Immature natural killer cell (primary cell): ENCODE results near the gene FNBP1. TPM values are rescaled to one million over a fixed set of nuclear protein-coding genes. Genes with fewer than 3 reads are reported as not detected.

ENCODE experiments used
- DNase-seq, 3 donors: peaks; one replicate each; pipeline ENCODE4 v3.0.0; 2022; ENCODE audit warnings: mixed read lengths in 1 of 3
- H3K27ac Mint-ChIP-seq, 6 donors: one replicate each; pipeline ENCODE4 v1.8.0; 2020; ENCODE audit warnings: mixed read lengths in 6 of 6, mild to moderate bottlenecking in 5 of 6, inconsistent platforms in 4 of 6, moderate library complexity in 3 of 6
- H3K27me3 Mint-ChIP-seq, 3 donors: one replicate each; pipeline ENCODE4 v1.8.0; 2020 to 2021; ENCODE audit warnings: low read depth in 3 of 3, mild to moderate bottlenecking in 3 of 3, mixed read lengths in 3 of 3, moderate library complexity in 3 of 3, inconsistent platforms in 1 of 3
- H3K36me3 Mint-ChIP-seq, 3 donors: one replicate each; pipeline ENCODE4 v1.8.0; 2020; ENCODE audit warnings: mixed read lengths in 3 of 3, inconsistent platforms in 2 of 3, mild to moderate bottlenecking in 2 of 3
- H3K4me1 Mint-ChIP-seq, 2 donors: one replicate each; pipeline ENCODE4 v1.8.0; 2020; ENCODE audit warnings: inconsistent platforms in 2 of 2, mild to moderate bottlenecking in 2 of 2, mixed read lengths in 2 of 2, moderate library complexity in 1 of 2
- H3K4me3 Mint-ChIP-seq, 5 donors: one replicate each; pipeline ENCODE4 v1.8.0; 2020; ENCODE audit warnings: mild to moderate bottlenecking in 5 of 5, mixed read lengths in 5 of 5, inconsistent platforms in 3 of 5, moderate library complexity in 3 of 5
- H3K9me3 Mint-ChIP-seq, 6 donors: one replicate each; pipeline ENCODE4 v1.8.0; 2020; ENCODE audit warnings: mild to moderate bottlenecking in 6 of 6, mixed read lengths in 6 of 6, inconsistent platforms in 4 of 6, moderate library complexity in 3 of 6
- polyA plus RNA-seq, 3 donors: library from polyadenylated mRNA; unstranded; fragments of 300-500 nt; fragmentation: Illumina TruSeq; gene quantifications; one replicate each; pipeline ENCODE4 v1.2.3, GENCODE V29; 2021

The FNBP1 gene
- polyA plus RNA-seq, 3 donors from 2014 or later: 113 to 136 (median 135) TPM

DNA sequence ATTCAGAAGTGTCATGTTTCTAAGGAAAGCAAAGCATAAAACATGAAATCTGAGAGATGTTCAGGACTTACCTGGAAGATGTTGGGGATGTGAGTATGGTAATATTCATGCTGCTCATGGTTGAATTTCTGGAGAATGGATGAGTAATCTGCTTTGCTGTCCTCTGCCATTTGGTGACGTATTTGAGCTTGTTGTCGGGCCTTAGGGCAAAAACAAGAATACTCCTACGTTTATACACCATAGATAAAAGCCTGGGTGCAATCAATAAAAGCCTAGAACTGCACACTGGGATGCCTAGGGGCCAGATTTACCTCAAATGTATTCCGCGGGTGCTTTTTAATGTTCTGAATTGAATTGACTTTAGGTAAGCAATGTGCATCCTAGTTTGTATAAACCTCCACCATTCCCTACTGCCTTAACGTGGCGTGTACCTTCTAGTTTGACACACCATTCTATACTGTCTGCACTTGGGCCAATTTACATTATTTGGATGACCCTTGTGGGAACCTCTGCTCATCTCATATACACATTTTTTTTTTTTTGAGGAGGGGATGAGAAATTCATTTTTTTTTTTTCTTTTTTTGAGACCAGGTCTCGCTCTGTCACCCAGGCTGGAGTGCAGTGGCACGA lies 113.4 kb downstream of the FNBP1 start:
- H3K27ac Mint-ChIP-seq: peak overlapping the region in 5 of 6 donors; percentile 1 to 80 (median 66)
- no peak for DNase-seq
- H3K9me3 Mint-ChIP-seq: no peaks in the 10 kb centered on the region
- H3K27me3 Mint-ChIP-seq: peaks cover 2 to 4% (median 3%) of the 10 kb centered on the region in 3 donors
- peaks cover 52% of the 10 kb centered on the region in 2 donors for H3K4me1 Mint-ChIP-seq
- peaks cover 0 to 21% (median 4%) of the 10 kb centered on the region in 3 donors for H3K36me3 Mint-ChIP-seq
- H3K4me3 Mint-ChIP-seq: no peak overlapping the region

DNA sequence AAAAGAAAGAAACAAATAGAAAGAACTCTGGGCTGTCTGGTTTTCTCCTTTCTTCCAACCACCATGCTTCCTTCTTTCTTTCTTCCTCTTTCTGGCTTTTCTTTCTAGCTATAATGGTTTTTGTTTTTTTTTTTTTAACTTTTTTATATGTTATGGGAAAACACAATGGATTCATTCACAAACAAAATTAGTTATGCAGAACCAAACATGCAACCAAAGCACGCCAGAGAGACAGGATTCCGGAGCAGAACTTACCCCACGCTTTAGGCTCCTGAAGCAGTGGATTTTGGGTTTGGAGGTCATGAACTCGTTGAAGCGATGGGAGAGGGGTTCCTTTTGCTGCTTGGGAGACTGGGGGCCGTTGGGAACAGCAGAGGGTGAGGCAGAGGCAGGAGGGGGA lies 119.4 kb downstream of the FNBP1 start:
- no peaks in the 10 kb centered on the region for H3K9me3 Mint-ChIP-seq
- DNase-seq: no peak
- H3K4me1 Mint-ChIP-seq: peaks cover 10 to 22% of the 10 kb centered on the region in 2 donors
- no peak overlapping the region for H3K4me3 Mint-ChIP-seq
- peaks cover under 1 to 31% (median 15%) of the 10 kb centered on the region in 3 donors for H3K36me3 Mint-ChIP-seq
- peak overlapping the region in 4 of 6 donors; percentile 24 to 65 (median 40) for H3K27ac Mint-ChIP-seq
- H3K27me3 Mint-ChIP-seq: peaks cover 0 to 8% (median 5%) of the 10 kb centered on the region in 3 donors

DNA sequence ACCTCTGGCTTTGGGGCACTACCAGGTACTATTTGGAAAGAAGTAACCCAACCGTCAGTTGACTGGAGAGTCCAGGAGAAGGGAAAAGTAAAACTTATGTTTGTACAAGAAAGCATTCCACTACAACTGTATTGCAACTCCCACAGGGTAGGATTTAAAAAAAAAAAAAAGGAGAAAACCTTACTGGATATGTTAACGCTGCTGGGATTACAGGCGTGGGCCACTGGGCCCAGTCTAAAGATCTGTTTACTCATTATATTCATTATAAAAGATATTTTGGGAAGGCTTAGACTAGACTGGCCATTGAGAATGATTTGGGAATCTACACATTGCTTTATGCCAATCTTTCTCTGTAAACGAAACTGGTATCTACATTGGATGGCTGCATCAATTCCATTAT lies 121.1 kb downstream of the FNBP1 start:
- Mint-ChIP-seq H3K27ac (peak overlapping the region in 1 of 6 donors; percentile 2), H3K4me1 (peaks cover 19 to 36% of the 10 kb centered on the region in 2 donors), H3K36me3 (peaks cover 5 to 23% (median 15%) of the 10 kb centered on the region in 3 donors), H3K9me3 (no peaks in the 10 kb centered on the region), H3K27me3 (peaks cover 0 to 8% (median 8%) of the 10 kb centered on the region in 3 donors), H3K4me3 (no peak overlapping the region)
- DNase-seq: no peak

DNA sequence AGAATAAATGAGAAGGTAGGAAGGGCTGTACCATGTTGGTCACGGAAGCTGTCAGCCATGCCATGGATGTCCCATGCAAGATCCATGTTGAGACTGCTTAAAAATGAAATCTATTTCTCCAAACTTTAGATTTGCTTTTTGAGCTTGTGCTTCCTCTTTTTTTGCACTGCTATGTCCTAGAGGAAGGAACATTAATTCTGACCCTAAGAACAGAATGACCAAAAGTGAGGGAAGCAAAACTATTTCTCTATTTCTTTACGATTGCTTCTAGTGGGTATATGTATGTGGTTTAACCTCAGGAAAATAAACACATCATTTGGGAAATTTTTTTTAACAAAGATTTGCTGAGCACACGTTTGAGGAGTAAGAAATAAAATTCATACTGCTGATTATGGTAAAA lies 123.1 kb downstream of the FNBP1 start:
- Mint-ChIP-seq H3K36me3 (peaks cover 5 to 18% (median 17%) of the 10 kb centered on the region in 3 donors), H3K27ac (peak overlapping the region; percentile 61 to 90 (median 80)), H3K27me3 (peaks cover 0 to 8% (median 8%) of the 10 kb centered on the region in 3 donors), H3K9me3 (no peaks in the 10 kb centered on the region), H3K4me3 (peak overlapping the region in 1 of 5 donors; percentile 18), H3K4me1 (peaks cover 22 to 42% of the 10 kb centered on the region in 2 donors)
- DNase-seq: no peak

DNA sequence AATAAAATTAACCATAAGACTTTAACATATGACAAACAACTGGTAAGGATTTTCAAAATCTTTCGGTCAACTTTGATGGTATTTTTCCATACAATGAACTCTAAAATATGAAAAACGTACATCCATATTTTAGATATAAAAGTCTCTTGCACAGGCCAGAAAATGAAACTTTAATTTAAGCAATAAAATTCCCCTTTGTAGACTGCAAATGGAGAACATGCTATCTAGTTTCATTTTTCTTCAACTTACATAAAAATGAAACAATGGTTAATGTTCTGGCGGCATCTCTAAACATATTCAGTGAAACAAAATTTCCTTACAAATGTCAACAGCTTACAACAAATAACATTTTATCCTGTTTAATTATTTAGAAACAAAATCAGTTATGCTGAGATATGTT lies 123.7 kb downstream of the FNBP1 start:
- peaks cover 5 to 17% (median 16%) of the 10 kb centered on the region in 3 donors for H3K36me3 Mint-ChIP-seq
- H3K27ac Mint-ChIP-seq: peak overlapping the region; percentile 61 to 90 (median 80)
- H3K4me3 Mint-ChIP-seq: peak overlapping the region in 1 of 5 donors; percentile 18
- H3K9me3 Mint-ChIP-seq: no peaks in the 10 kb centered on the region
- H3K27me3 Mint-ChIP-seq: peaks cover 0 to 8% (median 8%) of the 10 kb centered on the region in 3 donors
- DNase-seq: no peak
- peaks cover 22 to 42% of the 10 kb centered on the region in 2 donors for H3K4me1 Mint-ChIP-seq

DNA sequence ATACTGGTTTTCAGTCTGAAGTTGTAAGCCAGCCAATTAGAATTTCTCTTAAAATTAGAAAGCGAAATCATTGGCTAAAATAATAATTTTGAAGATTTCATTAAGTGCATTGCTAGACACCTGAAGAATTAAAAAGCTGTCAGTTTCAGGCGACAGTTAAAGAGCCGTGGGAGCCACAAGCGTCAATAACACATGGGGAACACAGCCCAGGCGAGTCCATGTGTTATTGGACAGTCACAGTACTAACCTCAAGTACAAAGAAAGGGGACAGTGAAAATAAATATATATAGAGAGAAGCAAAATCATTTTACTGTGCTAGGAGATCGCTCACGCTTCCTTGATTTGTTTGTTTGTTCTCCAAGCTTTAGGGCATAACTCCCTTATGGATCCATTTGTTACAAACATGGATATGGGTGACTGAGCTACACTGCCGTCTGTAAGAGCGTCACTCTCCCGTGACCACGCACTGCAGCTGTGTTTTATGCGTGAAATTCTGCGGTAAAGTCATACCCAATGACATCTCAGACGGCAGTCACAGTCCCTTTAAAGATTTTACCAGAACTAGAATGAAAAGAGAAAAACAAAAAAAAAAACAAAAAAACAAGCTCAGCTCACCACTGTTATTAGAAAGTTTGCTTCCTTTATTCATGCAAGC lies 124.6 kb downstream of the FNBP1 start:
- Mint-ChIP-seq H3K9me3 (no peaks in the 10 kb centered on the region), H3K27ac (peak overlapping the region in 5 of 6 donors; percentile 41 to 90 (median 84)), H3K4me3 (peak overlapping the region in 1 of 5 donors; percentile 14), H3K4me1 (peaks cover 22 to 42% of the 10 kb centered on the region in 2 donors), H3K36me3 (peaks cover 5 to 17% (median 11%) of the 10 kb centered on the region in 3 donors), H3K27me3 (peaks cover 0 to 8% (median 3%) of the 10 kb centered on the region in 3 donors)
- DNase-seq: no peak

DNA sequence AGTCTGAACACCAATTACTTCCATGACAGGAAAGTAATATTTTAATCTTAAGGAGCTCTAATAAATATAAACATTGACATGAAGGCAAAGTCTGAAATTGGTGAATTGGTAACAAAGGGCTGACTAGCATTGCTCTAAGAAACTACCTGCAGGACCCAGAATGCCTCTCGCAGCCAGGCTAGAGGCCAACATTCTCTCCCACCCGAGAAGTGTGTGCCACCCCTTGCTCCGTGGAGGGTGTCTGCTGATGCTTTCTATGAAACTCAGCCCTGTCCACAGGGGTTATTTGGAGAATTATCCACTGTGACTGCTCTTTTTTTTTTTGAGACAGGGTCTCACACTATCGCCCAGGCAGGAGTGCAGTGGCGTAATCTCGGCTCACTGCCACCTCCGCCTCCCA lies 126.3 kb downstream of the FNBP1 start:
- peaks cover 5 to 11% (median 7%) of the 10 kb centered on the region in 3 donors for H3K36me3 Mint-ChIP-seq
- no peak overlapping the region for H3K4me3 Mint-ChIP-seq
- H3K9me3 Mint-ChIP-seq: no peaks in the 10 kb centered on the region
- H3K27ac Mint-ChIP-seq: peak overlapping the region in 1 of 6 donors; percentile 45
- peaks cover 23 to 42% of the 10 kb centered on the region in 2 donors for H3K4me1 Mint-ChIP-seq
- no peak for DNase-seq
- peaks cover 0 to 8% (median 2%) of the 10 kb centered on the region in 3 donors for H3K27me3 Mint-ChIP-seq

DNA sequence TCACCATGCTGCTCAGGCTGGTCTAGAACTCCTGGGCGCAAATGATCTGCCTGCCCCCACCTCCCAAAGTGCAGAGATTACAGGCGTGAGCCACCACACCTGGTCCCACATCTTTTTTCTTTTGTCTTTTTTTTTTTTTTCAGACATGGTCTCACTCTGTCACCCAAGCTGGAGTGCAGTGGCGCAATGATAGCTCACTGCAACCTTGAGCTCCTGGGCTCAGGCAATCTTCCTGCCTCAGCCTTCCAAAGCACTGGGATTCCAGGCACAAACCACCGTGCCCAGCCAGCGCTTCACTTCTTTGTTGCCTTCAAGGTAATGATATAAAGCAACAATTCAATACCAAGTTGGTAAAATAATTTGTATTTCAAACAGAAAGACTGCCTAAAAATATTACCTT lies 128.9 kb downstream of the FNBP1 start:
- Mint-ChIP-seq H3K36me3 (peaks cover 10 to 16% (median 12%) of the 10 kb centered on the region in 3 donors), H3K27me3 (peaks cover 0 to 5% (median 4%) of the 10 kb centered on the region in 3 donors), H3K9me3 (no peaks in the 10 kb centered on the region), H3K4me1 (peaks cover 29 to 43% of the 10 kb centered on the region in 2 donors), H3K4me3 (no peak overlapping the region), H3K27ac (peak overlapping the region in 4 of 6 donors; percentile 11 to 51 (median 29))
- DNase-seq: no peak

DNA sequence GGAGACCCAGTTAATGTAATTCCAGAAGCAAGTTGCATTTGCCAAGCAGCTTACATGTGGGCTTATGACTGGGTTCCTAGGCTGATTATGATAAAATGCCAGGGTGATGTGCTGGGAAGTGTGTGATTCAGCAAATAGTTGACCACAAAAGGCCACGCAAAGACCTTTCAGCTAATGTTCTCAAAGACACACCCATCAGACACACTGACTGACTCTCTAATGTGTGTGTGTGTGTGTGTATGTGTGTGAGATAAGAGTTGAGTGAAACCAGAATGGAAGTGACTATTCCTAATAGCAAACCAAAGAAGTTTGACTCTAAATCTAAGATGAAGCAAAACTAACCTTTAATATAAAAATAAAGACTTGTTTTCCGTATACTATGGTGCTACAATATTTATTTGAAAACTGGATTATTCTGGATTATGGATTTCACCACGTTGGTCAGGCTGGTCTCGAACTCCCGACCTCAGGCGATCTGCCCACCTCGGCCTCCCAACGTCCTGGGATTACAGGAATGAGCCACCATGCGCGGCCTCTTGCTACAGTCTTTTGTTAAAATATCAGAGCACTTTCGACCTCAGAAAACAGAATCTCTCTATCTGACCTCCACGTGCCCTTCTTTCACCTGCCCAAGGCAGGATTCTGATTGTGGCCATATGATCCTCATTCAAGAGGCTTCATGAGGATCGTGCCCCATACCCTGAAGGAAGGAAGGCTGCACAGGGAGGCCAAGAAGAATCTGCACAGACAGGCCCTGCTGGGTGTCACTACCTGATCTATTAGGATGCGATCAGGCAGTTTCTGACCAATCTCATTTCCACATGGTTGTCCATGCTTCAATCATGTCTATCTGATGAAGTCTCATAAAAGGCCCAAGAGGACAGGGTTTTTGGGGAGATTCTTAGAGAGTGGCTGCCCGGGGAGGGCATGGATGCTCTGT lies 132.1 kb downstream of the FNBP1 start:
- DNase-seq: no peak
- H3K27me3 Mint-ChIP-seq: peaks cover 0 to 6% (median 0%) of the 10 kb centered on the region in 3 donors
- peaks cover 22 to 34% (median 23%) of the 10 kb centered on the region in 3 donors for H3K36me3 Mint-ChIP-seq
- H3K27ac Mint-ChIP-seq: peak overlapping the region; percentile 8 to 79 (median 52)
- H3K4me1 Mint-ChIP-seq: peaks cover 16 to 27% of the 10 kb centered on the region in 2 donors
- H3K9me3 Mint-ChIP-seq: no peaks in the 10 kb centered on the region
- H3K4me3 Mint-ChIP-seq: no peak overlapping the region

DNA sequence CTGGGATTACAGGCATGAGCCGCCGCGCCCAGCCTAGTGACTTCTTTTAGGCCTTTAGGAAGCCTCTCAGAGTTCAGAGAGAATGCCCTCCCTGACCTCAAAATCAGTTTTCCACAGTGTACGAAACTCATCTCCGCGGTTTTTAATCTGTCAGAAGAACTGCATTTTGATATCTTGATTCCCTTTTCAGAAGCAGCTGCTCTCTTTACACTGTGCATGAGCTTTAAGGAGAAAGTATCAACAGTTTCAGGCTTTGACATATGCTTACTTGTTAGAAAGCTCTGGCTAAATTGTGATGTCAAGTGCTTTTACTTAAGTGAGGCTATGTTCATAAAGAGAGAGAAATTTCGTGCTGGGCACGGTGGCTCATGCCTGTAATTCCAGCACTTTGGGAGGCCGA lies 133.1 kb downstream of the FNBP1 start:
- H3K9me3 Mint-ChIP-seq: no peaks in the 10 kb centered on the region
- H3K27ac Mint-ChIP-seq: peak overlapping the region in 2 of 6 donors; percentile 24 to 26
- H3K4me3 Mint-ChIP-seq: no peak overlapping the region
- peaks cover 15 to 23% of the 10 kb centered on the region in 2 donors for H3K4me1 Mint-ChIP-seq
- H3K27me3 Mint-ChIP-seq: peaks cover 0 to 6% (median 0%) of the 10 kb centered on the region in 3 donors
- DNase-seq: no peak
- H3K36me3 Mint-ChIP-seq: peaks cover 22 to 38% (median 25%) of the 10 kb centered on the region in 3 donors

DNA sequence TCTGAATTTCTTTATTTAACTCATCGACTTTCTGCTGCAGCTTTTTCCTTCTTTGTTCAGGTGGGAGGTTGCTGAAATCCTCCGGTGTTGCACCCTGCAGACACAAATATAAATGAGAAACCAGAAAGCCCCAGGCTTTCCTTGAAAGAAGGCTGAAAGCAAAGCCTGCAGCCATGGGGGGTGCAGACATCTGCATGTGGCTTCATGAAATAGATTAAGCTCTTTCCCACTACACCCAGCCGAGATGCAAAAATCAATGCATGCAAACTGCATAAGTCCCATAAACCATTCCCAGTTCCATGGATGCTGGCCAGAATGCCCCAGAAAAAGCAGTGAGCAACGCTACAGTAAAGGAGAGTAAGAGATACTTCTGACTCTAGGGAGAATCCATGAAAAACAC lies 134.1 kb downstream of the FNBP1 start:
- no peak for DNase-seq
- Mint-ChIP-seq H3K9me3 (no peaks in the 10 kb centered on the region), H3K4me3 (no peak overlapping the region), H3K27me3 (peaks cover 0 to 9% (median under 1%) of the 10 kb centered on the region in 3 donors), H3K4me1 (peaks cover 15 to 33% of the 10 kb centered on the region in 2 donors), H3K27ac (peak overlapping the region in 3 of 6 donors; percentile 46 to 67 (median 53)), H3K36me3 (peaks cover 25 to 44% (median 31%) of the 10 kb centered on the region in 3 donors)

DNA sequence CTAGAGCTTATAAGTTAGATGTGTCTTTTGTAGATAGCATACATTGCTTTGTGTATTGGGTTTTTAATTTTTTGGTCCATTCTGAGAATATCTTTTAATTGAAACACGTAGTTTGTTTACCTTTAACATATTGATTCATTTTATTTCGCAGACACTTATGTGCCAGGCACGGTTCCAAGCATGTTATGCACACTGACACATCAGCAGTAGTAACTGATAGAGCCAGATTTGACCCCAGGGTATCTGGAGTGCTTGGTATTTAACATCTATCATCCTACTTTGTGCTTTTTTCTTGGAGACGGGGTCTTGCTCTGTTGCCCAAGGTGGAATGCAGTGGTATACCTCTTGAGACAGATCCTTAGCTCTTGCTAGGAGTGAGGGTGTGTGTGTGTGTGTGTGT lies 135.8 kb downstream of the FNBP1 start:
- Mint-ChIP-seq H3K4me3 (no peak overlapping the region), H3K9me3 (no peaks in the 10 kb centered on the region), H3K36me3 (peaks cover 25 to 53% (median 32%) of the 10 kb centered on the region in 3 donors)

DNA sequence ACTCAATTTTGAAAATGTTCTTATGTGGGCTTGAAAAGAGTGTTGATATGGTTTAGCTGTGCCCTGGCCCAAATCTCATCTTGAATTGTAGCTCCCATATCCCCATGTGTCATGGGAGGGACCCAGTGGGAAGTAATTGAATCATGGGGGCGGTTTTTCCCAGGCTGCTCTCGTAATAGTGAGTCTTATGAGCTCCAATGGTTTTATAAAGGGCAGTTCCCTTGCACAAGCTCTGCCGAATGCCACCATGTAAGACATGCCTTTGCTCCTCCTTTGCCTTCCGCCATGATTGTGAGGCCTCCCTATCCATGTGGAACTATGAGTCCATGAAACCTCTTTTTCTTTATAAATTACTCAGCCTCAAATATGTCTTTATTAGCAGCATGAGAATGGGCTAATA lies 136.7 kb downstream of the FNBP1 start:
- Mint-ChIP-seq H3K4me3 (no peak overlapping the region), H3K27ac (peak overlapping the region in 4 of 6 donors; percentile 10 to 74 (median 46)), H3K36me3 (peaks cover 25 to 57% (median 32%) of the 10 kb centered on the region in 3 donors), H3K4me1 (peaks cover 13 to 38% of the 10 kb centered on the region in 2 donors), H3K27me3 (peaks cover 0 to 8% (median 4%) of the 10 kb centered on the region in 3 donors), H3K9me3 (no peaks in the 10 kb centered on the region)
- DNase-seq: no peak

More for the DNA sequence above, 135.8 kb downstream of the FNBP1 start:
- H3K4me1 Mint-ChIP-seq: peaks cover 13 to 33% of the 10 kb centered on the region in 2 donors
- no peak for DNase-seq
- peak overlapping the region in 2 of 6 donors; percentile 62 to 74 for H3K27ac Mint-ChIP-seq
- peaks cover 0 to 10% (median 3%) of the 10 kb centered on the region in 3 donors for H3K27me3 Mint-ChIP-seq
